GM18907 (cell line): ENCODE measurements around the gene PTPRM.

Experiments
- ATAC-seq: cut with Tn5 transposase; IDR thresholded peaks from one replicate; pipeline ENCODE4 v1.9.1; 2021; ENCODE audit warnings: mild to moderate bottlenecking, moderate library complexity; ENCODE audit not compliant: unreplicated experiment

PTPRM gene

DNA sequence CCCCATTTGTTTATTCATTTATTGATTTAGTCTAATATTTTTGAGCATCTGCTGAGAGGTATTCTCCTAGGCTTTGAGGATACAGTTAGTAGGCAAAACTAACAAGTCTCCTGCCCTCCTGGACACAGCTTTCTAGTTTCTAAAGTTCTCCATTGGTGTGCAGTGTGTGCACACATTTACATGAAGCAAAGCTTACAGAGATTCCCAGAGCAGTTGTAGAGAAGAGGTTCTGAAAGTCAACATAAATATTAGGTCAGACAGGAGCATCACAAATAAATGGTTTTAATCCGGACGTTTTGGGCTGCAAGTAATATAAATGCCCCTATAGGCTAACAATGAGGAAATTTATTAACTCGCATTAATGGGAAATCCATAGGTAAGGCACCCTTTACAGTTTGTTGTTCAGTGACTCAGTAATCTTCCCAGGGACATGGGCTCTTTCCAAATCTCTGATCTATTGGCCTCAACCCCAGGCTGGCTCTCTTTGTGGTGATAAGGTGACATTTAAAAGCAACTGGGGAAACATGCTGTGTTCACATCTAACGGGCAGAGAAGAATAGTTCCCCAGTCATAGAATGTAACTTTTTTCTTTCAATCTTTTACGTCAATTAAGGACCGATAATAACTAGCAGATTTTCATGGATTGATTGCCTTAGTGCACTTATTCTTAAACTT lies 407.2 kb downstream of the PTPRM start:
- ATAC-seq, result no peak

DNA sequence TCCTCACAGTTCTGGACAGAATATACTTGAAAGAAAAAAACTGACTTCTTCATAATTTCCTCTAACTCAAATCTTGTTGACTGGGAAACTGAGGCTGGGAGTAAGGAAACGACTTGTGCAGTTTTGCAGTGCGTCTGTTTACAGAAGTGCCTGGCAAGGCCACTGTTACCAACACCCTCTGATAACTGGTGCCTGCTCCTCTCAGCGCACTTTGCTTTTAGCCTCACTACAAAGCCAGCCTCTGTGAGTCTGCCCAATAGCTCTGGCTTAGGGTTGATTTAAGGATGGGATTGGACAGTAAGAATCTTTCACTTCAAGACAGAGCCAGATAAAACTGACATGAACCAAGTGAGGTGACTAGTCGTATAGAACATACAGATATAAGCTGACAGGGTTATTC lies 410.8 kb downstream of the PTPRM start:
- ATAC-seq, result no peak

DNA sequence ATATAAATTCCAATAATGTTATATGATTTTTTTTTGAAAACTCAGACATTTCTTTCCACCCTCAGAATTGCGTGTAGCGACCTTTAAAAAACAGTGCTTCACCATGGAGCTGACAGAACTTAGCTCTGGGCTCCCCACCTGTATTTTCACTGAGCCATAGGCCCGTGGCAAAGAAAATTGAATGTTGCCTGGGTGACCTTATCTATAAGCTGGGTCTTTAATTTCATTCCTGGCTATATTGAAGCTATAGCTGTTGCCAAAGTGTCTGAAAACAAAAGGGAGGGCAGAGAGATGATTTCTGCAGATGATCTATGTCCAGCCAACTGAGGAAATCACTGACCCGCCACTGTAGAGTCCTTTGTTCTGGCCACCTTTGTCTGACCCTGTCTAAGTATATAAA lies 411.7 kb downstream of the PTPRM start:
- no peak for ATAC-seq

DNA sequence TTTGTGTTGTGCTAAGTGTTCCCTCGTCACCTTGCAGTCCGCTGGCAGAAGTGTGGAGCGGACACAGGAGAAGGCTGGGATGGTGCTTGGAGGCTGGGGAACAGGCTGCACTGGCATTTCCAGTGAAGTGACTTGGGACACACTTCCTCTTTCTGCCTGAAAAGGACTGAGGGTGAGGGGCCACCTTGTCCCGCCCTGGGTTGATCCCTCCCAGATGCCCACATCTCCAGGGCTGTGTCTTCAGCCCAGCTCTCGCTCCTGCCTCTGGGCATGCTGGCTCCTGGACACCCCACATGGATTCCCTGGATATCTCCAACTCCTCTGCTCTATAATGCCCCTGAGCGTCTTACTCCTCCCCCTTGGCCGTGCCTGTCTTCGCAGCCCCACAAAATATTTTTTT lies 412.6 kb downstream of the PTPRM start:
- no peak for ATAC-seq

DNA sequence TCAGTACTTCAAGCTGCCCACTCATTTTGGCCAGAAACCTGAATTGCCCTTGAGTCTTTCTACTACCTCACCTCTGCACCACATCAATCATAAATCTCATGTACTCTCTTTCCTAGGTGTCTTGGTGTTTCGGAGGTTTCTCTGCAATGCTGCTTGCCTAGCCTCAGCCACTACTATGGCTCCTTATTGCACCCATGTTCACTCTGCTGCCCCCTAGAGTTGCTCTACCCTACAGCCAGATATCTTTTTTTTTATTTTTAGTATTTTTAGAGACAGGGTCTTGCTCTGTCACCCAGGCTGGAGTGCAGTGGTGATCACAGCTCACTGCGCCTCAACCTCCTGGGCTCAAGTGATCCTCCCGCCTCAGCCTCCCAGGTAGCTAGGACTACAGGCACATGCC lies 413.0 kb downstream of the PTPRM start:
- ATAC-seq, result no peak

DNA sequence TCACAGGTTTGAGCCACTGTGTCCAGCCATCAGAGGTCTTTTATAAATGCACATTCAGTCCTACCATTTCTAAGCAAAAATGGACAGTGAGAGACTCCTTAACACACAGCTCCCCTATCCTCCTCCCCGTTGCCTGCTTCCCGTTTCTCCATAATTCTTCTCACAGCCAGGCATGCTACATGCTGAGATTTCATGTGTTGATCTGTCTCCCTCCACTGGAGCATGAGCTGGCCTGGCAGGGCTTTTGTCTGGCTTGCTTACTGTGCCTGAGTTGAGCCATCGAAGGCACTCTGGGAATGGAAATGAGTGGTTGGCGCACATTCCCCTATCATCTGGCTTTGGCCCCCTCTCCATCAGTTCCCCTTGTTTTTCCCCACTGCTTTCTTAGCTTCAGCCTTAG lies 413.5 kb downstream of the PTPRM start:
- no peak for ATAC-seq

DNA sequence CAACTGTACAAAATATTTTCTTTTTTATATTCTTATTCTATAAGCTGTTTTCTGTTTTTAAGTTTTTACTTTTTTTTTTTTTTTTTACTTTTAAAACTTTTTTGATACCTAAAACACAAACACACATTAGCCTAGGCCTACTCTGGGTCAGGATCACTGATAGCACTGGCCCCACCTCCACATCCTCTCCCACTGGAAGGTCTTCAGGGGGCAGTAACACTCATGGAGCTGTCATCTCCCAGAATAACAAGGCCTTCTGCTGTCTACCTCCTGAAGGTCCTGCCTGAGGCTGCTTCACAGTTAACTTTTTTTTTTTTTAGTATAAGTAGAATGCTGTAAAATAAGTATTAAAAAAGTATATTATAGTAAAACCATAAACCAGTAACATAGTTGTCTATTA lies 415.1 kb downstream of the PTPRM start:
- no peak for ATAC-seq

DNA sequence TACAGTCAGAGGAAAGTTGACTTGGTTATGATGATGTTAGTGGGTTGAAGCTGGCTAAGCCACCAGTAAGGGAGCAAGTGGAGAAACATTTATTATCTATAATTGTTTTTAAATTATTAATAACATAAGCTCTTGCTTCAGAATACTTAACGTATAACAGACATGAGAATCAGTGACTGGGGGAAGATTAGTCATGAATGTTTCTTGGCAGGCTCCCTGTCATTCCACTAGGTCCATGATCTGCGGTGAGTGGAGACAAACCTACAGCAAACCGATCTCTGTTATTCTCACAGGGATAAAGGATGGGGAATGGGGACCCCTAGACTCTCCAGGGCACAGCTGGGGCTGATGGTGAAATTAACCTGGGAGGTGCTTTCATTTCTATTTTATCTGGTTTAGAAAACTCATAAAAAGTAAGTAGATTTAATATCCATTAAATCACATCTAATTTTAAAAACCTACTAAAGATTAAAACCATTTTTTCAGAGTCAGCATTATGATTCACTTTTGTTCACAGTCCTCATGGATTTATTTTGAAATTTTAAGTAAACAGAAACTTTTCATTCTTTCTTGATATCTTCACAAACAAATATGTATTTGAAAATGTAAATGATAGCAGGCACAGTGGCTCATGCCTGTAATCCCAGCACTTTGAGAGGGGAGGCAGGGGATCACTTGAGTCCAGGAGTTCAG lies 420.3 kb downstream of the PTPRM start:
- no peak for ATAC-seq

DNA sequence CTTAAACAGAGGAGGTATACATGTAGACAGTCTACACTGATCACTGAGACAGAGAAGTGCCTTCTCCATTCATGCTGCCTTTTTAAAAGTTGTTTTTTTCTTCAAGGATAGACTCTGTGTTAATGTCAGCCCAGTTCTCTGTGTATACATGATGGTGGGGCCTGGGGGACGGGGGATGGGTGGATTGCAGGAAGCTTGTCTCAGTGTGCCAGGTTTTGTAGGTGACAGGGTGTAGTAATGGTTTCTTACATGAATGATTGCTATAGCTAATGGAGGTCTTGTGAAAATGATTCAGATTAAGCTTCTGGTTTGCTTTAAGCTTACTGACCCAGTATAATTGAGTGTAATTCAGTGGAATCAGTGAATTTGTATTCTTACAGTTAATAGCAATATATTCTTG lies 423.6 kb downstream of the PTPRM start:
- ATAC-seq, result no peak

DNA sequence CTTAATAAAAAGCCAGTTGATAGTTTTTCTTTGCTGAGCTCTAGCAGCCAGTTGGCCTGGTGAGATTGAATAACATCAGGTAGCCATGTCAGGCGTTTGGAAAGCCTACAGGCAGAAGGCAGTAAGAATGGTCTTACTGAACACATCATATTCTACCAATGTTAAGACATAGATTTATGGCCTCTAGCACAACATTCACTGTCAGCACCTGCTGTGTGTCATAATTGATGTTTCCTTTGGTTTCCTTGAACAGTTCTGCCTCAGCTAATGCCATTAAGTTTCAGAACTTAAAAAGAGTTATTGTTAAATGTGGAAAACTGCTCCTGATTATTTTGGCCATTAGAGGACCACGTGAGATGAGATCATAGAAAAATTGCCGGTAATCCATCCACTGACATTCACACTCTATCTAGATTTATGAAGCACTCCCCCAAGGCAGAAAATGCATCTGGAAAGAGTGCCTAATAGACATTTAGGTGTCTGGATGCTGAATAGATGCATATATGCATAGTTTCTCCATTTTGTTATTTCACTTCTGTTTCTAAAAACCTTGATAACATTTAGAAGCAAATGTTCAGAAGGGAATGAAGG lies 434.7 kb downstream of the PTPRM start:
- no peak for ATAC-seq

DNA sequence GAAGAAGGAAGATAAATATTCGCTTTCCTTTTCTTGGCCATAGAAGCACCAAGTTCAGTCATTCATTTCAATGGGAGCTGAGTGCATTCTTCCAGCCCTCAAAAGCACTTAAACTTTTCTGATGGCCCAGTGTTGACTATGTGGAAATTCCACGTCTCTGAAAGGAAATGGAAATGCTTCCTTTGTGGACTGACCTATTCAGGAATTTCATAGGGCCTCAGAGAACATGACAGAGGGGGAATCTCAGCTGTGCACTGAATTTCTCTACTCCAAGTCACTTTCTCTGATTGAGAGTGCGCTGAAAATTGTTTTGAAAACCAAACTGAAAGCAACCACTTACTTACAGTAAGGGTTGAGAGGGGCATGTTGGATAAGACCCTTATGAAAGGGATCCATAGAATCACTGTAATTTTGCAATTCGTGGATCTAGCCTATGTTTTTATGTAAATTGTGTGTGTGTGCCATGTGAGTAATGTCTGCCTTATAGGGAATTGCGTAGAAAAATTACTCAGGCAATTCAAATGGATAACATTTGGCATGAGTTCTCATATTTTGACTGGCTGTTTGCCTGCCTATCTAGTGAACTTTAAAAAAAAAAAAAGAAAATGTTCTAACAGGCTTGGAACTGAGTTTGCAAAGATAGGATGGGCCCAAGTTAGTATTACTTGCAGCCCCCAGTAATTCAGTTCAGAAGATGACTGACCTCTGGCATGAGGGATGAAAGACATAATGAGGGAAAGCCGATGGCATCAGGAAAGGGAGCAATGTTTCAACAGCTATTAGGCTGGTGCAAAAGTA lies 437.0 kb downstream of the PTPRM start:
- no peak for ATAC-seq

DNA sequence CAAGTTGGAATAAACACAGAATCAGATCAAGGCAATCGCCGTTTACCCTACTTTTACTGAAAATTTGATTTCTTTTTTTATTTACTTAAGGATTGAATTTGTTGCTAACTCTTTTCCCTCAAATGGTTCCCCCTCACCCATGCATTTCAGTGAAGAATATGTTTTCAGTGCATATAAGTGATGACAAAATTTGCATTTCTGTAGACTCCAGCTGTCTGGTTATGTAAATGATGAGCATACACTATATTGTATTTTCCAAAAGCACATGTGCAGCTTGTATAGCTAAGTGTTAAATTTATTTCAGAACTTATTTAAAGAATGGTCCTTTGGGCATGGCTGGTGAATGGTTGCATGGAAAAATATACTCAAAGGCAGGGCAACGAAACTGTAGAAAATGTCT lies 437.7 kb downstream of the PTPRM start:
- no peak for ATAC-seq

DNA sequence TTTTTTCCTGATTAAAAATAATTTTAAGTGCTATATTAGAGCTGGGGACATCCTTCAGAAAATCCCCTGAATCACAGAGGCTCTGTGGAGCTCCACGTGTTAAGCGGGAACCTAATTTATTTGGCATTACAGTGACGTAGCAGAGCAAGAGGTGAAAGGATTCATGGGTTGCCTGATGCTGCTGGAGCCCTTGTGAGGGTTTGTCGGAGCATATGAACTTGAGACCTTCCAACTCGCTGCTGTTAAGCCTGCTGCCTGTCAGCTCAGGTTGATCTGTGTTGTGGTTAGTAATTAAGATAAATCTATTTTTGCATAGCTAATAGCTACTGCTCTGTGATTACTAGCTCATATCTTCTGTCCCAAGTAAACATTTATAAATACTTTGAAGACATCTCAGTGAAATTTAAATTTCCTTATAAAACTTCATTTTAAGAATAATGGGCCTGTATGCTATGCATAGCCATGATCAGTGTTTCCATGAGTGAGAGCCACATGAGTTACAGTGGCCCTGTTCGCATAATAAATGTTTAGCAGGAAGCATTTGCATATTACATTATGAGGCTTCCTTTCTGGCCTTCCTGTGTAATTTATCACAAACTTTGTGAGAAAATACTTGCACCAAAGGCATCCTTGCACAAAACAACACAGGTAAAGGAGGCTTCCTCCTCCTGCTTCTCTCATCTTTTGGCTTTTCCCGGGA lies 438.9 kb downstream of the PTPRM start:
- ATAC-seq, result no peak

DNA sequence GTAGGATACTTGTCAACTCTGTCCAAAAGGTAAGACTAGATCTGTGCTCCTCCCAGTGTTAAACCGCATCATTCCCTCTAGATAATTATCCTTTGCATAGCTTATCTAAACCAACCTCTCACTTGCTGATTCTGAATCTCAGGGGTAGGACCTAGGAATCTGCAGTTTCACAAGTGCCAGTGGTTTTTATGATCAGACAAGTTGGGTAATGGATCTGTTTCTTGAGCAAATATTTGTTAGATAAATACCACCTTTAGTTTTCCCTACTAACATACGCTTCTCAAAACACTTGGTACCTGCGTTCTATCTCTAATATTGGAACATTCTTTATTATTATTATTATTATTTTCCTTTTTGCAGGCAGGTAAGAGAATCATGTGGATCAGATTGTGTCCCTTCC lies 439.9 kb downstream of the PTPRM start:
- no peak for ATAC-seq

DNA sequence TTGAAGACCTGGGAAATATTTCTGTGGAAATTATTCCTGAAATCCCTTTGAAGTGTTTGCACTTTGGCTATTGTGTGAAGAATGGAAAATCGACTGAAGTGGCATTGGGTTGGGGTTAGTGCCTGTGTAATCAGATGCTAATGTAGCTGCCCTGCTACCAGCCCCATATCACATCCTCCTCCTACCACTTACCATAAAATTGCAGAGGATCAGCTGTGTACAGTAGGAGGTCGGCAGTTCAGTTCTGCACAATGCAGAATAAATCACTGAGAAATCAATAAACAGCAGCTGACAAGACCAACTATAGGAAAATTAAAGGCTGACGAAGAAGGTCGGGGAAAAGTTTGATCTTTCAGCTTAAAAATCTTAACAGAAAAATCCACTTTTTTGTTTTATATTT lies 440.9 kb downstream of the PTPRM start:
- no peak for ATAC-seq

DNA sequence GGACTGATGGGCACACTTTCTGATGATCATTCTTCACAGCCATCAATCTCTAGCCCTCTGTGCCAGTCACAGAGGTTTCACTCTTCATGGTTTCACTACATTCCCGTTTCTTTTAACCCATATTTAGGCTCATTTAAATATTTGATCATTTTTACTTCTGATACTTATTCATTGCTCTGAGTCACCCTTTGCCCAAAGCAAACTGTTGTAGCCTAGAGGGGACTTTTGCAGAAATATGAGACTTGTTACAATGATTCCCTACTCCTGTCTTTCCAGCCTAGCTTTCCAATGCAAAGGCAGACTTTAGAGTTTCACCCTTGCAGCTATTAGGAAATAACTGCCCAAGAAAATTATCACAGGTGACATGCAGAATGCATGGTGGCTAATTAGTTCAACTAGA lies 444.2 kb downstream of the PTPRM start:
- no peak for ATAC-seq

DNA sequence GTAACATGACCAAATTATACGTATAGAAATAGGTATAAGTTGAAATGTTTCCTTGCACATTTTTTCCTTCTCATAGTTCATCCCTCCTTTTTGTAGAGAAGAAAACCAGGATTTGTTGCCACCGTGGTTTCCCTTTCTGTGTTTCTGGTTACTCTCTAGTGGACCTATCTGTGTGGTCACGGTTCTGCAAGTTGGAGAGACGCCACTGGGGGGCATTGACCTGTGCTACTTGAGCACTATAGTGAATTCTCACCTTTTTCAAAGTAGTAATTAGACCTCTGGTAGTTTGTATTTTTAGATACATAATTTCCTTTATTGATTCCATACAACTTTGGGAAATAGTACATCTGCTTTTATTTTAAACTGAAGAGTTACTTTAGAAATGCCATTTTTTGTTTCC lies 444.8 kb downstream of the PTPRM start:
- ATAC-seq, result no peak

DNA sequence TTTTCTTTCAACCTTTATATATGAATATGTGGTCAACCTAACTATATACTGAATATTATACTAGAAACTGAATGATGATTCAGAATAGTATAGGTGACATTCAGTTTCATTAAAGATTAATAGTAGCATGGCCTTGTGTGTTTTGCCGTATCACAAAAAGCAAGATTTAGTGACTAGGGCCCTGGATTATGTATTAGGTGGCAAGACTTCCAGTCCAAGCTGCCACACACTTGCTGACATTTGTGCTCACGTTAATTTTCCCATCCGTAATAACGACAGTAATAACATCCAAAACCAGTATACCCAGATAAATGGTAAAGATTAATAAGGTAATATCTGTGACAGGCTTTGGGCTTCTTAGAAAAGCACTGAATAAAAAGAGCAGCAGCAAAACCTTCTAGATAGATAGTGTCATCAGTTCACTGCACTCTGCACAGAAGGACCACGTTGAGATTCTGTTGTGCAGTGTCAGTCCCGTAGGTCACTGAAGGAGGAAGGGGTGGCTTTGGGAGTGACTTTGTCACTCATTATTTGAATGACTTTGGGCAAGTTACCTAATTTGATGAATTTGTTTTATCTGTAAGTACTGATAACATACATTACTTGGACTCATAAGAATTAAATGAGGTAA lies 451.7 kb downstream of the PTPRM start:
- ATAC-seq, result no peak

DNA sequence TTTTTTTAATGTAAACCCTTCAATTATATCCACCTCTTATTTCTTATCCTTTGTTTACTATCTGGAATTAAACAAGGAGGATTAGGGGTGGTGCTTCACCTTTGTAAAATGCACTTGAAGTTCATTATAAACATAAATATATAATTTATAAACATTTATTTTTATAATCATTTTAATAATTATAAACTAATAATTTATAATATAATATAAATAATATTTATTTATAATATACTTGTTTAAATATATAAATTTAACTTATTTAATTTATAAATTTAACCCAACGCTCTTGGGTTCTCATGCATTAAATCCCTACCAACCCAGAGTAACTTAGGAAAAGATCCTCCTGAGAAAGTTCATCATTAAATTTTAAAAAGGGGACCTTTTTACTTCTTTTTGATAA lies 452.5 kb downstream of the PTPRM start:
- no peak for ATAC-seq

DNA sequence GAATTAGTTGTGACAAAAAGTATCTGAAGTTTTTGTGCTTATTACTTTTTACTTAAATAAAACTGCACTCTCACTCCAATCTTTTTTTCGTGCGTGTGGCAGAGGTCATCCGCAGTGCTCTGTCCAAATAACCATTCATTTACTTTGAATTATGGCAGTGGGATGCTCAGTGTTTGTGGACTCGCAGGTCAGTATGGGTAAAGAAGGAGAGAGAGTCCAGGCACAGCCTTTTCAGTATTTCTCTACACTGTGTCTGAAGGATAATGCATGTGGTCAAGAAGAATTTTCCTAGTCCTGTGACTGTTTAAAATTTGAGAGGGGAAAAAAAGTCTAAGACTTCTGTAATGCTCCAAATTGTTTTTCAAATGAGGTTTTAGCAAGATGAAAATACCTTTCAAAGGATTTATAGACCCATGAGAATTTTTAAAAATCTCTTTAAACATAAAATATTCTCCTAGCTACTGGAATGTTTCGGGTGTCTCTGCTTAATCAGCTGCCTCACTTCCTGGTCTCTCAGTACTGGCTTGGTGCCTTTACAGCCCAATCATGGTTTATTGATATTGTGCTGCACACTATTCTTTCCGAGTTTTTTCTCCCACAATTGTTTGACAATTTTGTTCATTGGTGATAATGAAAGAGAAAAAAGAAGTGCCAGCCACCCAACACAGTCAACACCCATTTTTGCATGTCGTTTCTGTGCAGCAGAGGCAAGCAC lies 453.2 kb downstream of the PTPRM start:
- no peak for ATAC-seq
